ENCODE results near the gene COLGALT1. TPM values are rescaled to one million over a fixed set of nuclear protein-coding genes. Genes with fewer than 3 reads are reported as not detected.
"Not testable (repeated sequence)": the region's sequence is repeated elsewhere in the genome, so short reads cannot be mapped to it uniquely, and the experiment has no call there.

COLGALT1 gene
- total RNA-seq, 1 donor: 62.5 TPM

- DNase-seq (ENCODE audit: low read depth): no peak
- no peak overlapping the region for H3K4me3 ChIP-seq (ENCODE audit: low read depth, low read length)
- TF ChIP-seq CTCF (IDR thresholded peaks at IDR 0.05; ENCODE audit: insufficient read depth, low read length): no peak
Measured at GRCh38 chr19:17548145-17548544, 7.3 kb upstream of the COLGALT1 start.

GRCh38 chr19:17549085-17549740 lies 6.2 kb upstream of the COLGALT1 start:
- no peak for DNase-seq (ENCODE audit: low read depth)
- no peak for TF ChIP-seq CTCF (IDR thresholded peaks at IDR 0.05; ENCODE audit: insufficient read depth, low read length)
- H3K4me3 ChIP-seq (ENCODE audit: low read depth, low read length): no peak overlapping the region

GRCh38 chr19:17550076-17550667 lies 5.3 kb upstream of the COLGALT1 start:
- TF ChIP-seq CTCF (IDR thresholded peaks at IDR 0.05; ENCODE audit: insufficient read depth, low read length): no peak
- DNase-seq (ENCODE audit: low read depth): no peak

GRCh38 chr19:17552735-17553134 lies 2.7 kb upstream of the COLGALT1 start:
- DNase-seq (ENCODE audit: low read depth): not testable (repeated sequence)

More at GRCh38 chr19:17550076-17550667, 5.3 kb upstream of the COLGALT1 start:
- no peak overlapping the region for H3K4me3 ChIP-seq (ENCODE audit: low read depth, low read length)

GRCh38 chr19:17553256-17553655 lies 2.2 kb upstream of the COLGALT1 start:
- peak overlapping the region; percentile 14 for H3K4me3 ChIP-seq (ENCODE audit: low read depth, low read length)
- TF ChIP-seq CTCF (IDR thresholded peaks at IDR 0.05; ENCODE audit: insufficient read depth, low read length): no peak
- peak; percentile 97 for DNase-seq (ENCODE audit: low read depth)

More at GRCh38 chr19:17552735-17553134, 2.7 kb upstream of the COLGALT1 start:
- not testable (repeated sequence) for H3K4me3 ChIP-seq (ENCODE audit: low read depth, low read length)

GRCh38 chr19:17554968-17555479 lies 425 bp upstream of the COLGALT1 start:
- no peak for DNase-seq (ENCODE audit: low read depth)
- peak overlapping the region; percentile 61 for H3K4me3 ChIP-seq (ENCODE audit: low read depth, low read length)
- no peak for TF ChIP-seq CTCF (IDR thresholded peaks at IDR 0.05; ENCODE audit: insufficient read depth, low read length)

GRCh38 chr19:17555929-17556813 lies 722 bp downstream of the COLGALT1 start:
- no peak for TF ChIP-seq CTCF (IDR thresholded peaks at IDR 0.05; ENCODE audit: insufficient read depth, low read length)
- peak overlapping the region; percentile 84 for H3K4me3 ChIP-seq (ENCODE audit: low read depth, low read length)
- peak; percentile 58 for DNase-seq (ENCODE audit: low read depth)
